Esophagus muscularis mucosa (tissue), 4 donors: ENCODE results near the gene MX1. TPM values are rescaled to one million over a fixed set of nuclear protein-coding genes. Genes with fewer than 3 reads are reported as not detected.

Experiments used
- DNase-seq: peaks from one replicate; pipeline ENCODE4 v3.0.0-alpha.2; 2017; ENCODE audit errors: extremely low spot score
- H3K27ac ChIP-seq, 4 donors: fragments of 200-600 bp; sonication (generic); replicated peaks in 1 of 4; 1 replicate in 3 of 4; 2 replicates in 1 of 4; pipeline ENCODE4 v1.5.1; 2016 to 2019; ENCODE audit warnings: mild to moderate bottlenecking in 1 of 4
- H3K27me3 ChIP-seq, 4 donors: fragments of 200-600 bp; sonication (generic); one replicate each; pipeline versions ENCODE4 v1.5.1 to v1.6.0; 2016 to 2019
- H3K36me3 ChIP-seq, 4 donors: fragments of 200-600 bp; sonication (generic); one replicate each; pipeline ENCODE4 v1.5.1; 2016 to 2019
- H3K4me1 ChIP-seq, 4 donors: fragments of 200-600 bp; sonication (generic); one replicate each; pipeline ENCODE4 v1.5.1; 2016 to 2019
- H3K4me3 ChIP-seq, 4 donors: fragments of 200-600 bp; sonication (generic); 1 replicate in 2 of 4; 2 replicates in 2 of 4; pipeline ENCODE4 v1.5.1; 2016 to 2019; ENCODE audit warnings: mild to moderate bottlenecking in 4 of 4, moderate library complexity in 1 of 4
- H3K9me3 ChIP-seq, 4 donors: fragments of 200-600 bp; sonication (generic); 1 replicate in 3 of 4; 2 replicates in 1 of 4; pipeline ENCODE4 v1.5.1; 2016 to 2019
- EP300 ChIP-seq: sonication (generic); formaldehyde crosslinking; IDR thresholded peaks from one replicate; pipeline ENCODE4 v1.6.1; 2017; ENCODE audit warnings: antibody characterized with exemption
- POLR2A ChIP-seq: fragments of 450-650 bp; IDR thresholded peaks from one replicate; pipeline ENCODE4 v1.6.1; 2017; ENCODE audit warnings: antibody characterized with exemption, moderate library complexity, mild to moderate bottlenecking, low read depth
- POLR2AphosphoS5 ChIP-seq, 2 donors: sonication (generic); formaldehyde crosslinking; IDR thresholded peaks; one replicate each; pipeline ENCODE4 v1.6.1; 2017; ENCODE audit warnings: antibody characterized with exemption in 2 of 2
- WGBS: methylation state at CpG from one replicate; pipeline ENCODE4 v1.1.5; 2018; 5-methylcytosine and 5-hydroxymethylcytosine counted together
- intact Hi-C: fragments of 100-400 bp; cut with DNase I; formaldehyde crosslinking; loops from one replicate; pipeline ENCODE4 v1.15.1; 2023
- total RNA-seq, 4 donors: library from RNA; depleted of rRNA; stranded (reverse); fragments of >200 nt; gene quantifications; one replicate each; pipeline versions ENCODE4 v1.1.0 to v1.2.1, GENCODE V29; 2016
- TF ChIP-seq, protein P1 (sequence below), 3 experiments: fragments of 200-600 bp in 2 of 3; fragments of 450-650 bp in 1 of 3; sonication (generic) in 2 of 3; IDR thresholded peaks; one replicate each; pipeline ENCODE4 v1.5.1; 2017 to 2019; ENCODE audit warnings: antibody characterized with exemption in 3 of 3, mild to moderate bottlenecking in 2 of 3, moderate library complexity in 1 of 3

MX1 gene
- total RNA-seq, 4 donors from 2014 or later = 13.8 to 34.6 (median 22.2) TPM

DNA sequence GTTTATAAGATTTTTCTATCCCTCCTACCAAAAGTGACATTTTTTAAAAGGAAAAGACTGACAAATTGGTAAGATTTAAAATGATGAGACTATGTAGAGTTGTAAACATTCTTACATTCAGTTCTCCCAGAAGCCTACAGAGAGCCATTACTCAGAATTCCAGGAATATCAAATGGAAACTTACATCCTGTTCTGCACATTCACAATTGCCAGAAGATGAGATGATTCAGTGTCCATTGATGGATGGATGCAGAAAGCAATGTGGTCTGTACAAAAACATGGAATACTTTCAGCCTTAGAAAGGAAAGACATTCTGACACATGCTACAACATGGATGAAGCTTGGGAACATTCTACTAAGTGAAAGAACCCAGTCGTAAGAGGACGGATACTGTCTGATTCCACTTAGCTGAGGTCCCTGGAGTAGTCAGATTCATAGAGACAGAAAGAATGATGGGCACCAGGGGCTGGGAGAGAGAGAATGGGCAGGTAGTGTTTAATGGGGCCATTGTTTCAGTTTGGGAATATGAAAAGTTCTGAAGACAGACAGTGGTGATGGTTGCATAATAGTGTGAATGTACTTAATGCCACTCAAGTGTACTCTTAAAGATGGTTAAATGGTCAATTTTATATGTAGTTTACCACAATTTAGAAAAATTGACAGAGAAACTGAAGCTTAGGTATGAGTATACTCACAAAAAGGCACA is 16.6 kb downstream of the MX1 start:
- Histone ChIP-seq H3K36me3 (peaks cover 44 to 100% (median 84%) of the 10 kb centered on the region in 4 donors), H3K27ac (no peak overlapping the region), H3K27me3 (no peaks in the 10 kb centered on the region), H3K4me1 (no peaks in the 10 kb centered on the region), H3K9me3 (no peaks in the 10 kb centered on the region), H3K4me3 (no peak overlapping the region)
- intact Hi-C loops = no loop called here
- TF ChIP-seq POLR2AphosphoS5 (IDR thresholded peaks at IDR 0.05) (no peak), POLR2A (no peak), EP300 (no peak)
- TF ChIP-seq, protein P1, sequence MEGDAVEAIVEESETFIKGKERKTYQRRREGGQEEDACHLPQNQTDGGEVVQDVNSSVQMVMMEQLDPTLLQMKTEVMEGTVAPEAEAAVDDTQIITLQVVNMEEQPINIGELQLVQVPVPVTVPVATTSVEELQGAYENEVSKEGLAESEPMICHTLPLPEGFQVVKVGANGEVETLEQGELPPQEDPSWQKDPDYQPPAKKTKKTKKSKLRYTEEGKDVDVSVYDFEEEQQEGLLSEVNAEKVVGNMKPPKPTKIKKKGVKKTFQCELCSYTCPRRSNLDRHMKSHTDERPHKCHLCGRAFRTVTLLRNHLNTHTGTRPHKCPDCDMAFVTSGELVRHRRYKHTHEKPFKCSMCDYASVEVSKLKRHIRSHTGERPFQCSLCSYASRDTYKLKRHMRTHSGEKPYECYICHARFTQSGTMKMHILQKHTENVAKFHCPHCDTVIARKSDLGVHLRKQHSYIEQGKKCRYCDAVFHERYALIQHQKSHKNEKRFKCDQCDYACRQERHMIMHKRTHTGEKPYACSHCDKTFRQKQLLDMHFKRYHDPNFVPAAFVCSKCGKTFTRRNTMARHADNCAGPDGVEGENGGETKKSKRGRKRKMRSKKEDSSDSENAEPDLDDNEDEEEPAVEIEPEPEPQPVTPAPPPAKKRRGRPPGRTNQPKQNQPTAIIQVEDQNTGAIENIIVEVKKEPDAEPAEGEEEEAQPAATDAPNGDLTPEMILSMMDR (IDR thresholded peaks at IDR 0.05) = no peak
- WGBS = 95% methylated on average over 2 of the region's 2 CpGs
- DNase-seq = no peak

GRCh38 chr21:41443562-41443961 is 17.5 kb downstream of the MX1 start:
- Histone ChIP-seq H3K4me3 (no peak overlapping the region), H3K36me3 (peaks cover 49 to 100% (median 77%) of the 10 kb centered on the region in 4 donors), H3K9me3 (no peaks in the 10 kb centered on the region), H3K27ac (no peak overlapping the region), H3K4me1 (no peaks in the 10 kb centered on the region), H3K27me3 (no peaks in the 10 kb centered on the region)
- no peak for DNase-seq
- 94% methylated on average over 7 of the region's 7 CpGs for WGBS
- TF ChIP-seq POLR2AphosphoS5 (IDR thresholded peaks at IDR 0.05) (no peak), POLR2A (no peak), EP300 (no peak)
- TF ChIP-seq, protein P1 (IDR thresholded peaks at IDR 0.05) = no peak
- intact Hi-C loops = no loop called here

DNA sequence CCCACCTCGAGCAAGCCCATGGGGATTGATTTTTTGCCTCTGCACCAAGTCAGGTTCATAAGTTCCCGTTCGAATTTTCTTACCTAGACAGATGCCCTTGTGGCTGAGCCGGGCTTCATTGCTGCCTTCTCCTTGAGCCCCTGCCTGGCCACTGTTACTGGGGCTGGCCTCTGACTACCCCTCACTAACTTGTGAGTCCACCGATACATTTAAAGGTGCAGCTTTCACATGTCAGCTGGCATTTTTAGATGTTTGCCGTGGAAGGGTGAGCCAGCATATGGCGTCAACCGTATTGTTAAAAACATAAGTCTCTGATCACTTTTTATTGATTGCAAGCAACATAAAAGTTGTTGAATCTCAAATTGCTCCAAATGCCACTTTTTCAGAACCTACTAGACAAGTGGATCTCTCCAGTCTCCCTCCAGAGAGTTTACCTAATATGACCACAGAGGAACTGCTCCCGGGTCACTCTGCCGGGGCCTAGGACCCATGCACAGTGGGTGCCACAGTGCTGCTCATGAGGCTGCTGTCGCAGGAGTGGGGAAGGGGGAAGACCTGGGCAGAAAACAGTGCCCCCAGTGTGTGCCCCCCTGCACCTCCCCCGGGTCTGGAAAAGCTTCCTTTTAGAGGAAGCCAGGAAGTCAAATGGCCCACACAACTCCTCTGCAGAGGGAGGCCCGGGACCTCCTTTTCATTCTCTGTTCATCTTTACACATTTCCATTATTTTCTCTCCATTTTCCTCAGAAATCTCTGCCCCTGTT is 18.8 kb downstream of the MX1 start:
- H3K36me3 ChIP-seq = peaks cover 56 to 100% (median 74%) of the 10 kb centered on the region in 4 donors

DNA sequence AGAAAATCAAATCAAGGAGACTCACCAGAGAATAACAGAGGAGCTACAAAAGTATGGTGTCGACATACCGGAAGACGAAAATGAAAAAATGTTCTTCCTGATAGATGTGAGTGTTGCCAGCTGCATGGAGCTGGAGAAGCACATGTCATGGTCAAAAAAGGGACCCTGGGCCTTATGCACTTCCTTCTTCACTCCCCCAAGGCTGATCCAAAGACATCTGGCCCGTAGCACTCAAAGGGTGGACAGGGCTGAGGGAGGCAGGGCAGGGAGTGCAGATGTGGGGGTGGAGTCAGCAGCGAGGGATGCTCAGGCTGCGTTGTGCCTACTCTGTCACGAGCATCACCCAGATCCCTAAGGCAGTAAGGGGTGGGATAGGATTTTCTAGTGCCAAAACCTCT is 19.4 kb downstream of the MX1 start:
- intact Hi-C loops = no loop called here
- H3K36me3 ChIP-seq = peaks cover 57 to 100% (median 77%) of the 10 kb centered on the region in 4 donors

More for the DNA sequence above, 18.8 kb downstream of the MX1 start:
- no peaks in the 10 kb centered on the region for H3K27me3 ChIP-seq
- no peaks in the 10 kb centered on the region for H3K9me3 ChIP-seq
- no peak for DNase-seq
- no peak overlapping the region for H3K4me3 ChIP-seq
- TF ChIP-seq, protein P1 (IDR thresholded peaks at IDR 0.05) = no peak
- TF ChIP-seq POLR2AphosphoS5 (IDR thresholded peaks at IDR 0.05) (no peak), EP300 (no peak), POLR2A (no peak)
- no peaks in the 10 kb centered on the region for H3K4me1 ChIP-seq
- 95% methylated on average over 12 of the region's 13 CpGs for WGBS
- no peak overlapping the region for H3K27ac ChIP-seq
- intact Hi-C loops = no loop called here

More for the DNA sequence above, 19.4 kb downstream of the MX1 start:
- H3K4me1 ChIP-seq = no peaks in the 10 kb centered on the region
- no peak overlapping the region for H3K4me3 ChIP-seq
- H3K27me3 ChIP-seq = no peaks in the 10 kb centered on the region
- H3K27ac ChIP-seq = no peak overlapping the region
- TF ChIP-seq POLR2A = no peak
- no peak for TF ChIP-seq POLR2AphosphoS5 (IDR thresholded peaks at IDR 0.05)
- TF ChIP-seq EP300 = no peak
- TF ChIP-seq, protein P1 (IDR thresholded peaks at IDR 0.05) = no peak
- no peak for DNase-seq
- no peaks in the 10 kb centered on the region for H3K9me3 ChIP-seq
- WGBS = 81% methylated on average over 7 of the region's 7 CpGs
